Measurements from ENCODE around the gene ADAP1. TPM values are rescaled to one million over a fixed set of nuclear protein-coding genes. Genes with fewer than 3 reads are reported as not detected.

Gene ADAP1
- total RNA-seq, 2 experiments from 2014 or later = 6.8 to 7.2 TPM

DNA sequence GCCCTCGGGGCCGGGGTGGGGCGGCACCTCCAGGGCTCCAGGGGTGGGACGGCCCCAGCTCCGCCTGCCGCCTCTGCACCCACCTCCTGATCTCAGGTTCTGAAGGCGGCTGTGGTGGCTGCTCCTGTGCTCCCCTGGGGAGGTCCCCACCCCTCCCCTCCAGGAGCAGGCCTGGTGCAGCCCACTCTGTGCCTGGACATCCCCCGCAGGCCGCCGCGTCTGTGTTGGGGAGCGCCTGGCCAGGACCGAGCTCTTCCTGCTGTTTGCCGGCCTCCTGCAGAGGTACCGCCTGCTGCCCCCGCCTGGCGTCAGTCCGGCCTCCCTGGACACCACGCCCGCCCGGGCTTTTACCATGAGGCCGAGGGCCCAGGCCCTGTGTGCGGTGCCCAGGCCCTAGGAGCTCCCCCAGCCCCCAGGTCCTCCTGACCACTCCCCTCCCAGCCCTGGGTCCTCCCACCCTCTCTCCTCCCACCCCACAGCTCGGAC is 34.0 kb upstream of the ADAP1 start:
- ATAC-seq (ENCODE audit: poor library complexity) = no peak
- H3K4me3 Mint-ChIP-seq = no peak overlapping the region
- H3K27me3 ChIP-seq (ENCODE audit: control insufficient read depth in 1 of 2, insufficient read depth in 2 of 2, low read length in 2 of 2) = peaks cover 10 to 17% of the 10 kb centered on the region in 2 experiments

DNA sequence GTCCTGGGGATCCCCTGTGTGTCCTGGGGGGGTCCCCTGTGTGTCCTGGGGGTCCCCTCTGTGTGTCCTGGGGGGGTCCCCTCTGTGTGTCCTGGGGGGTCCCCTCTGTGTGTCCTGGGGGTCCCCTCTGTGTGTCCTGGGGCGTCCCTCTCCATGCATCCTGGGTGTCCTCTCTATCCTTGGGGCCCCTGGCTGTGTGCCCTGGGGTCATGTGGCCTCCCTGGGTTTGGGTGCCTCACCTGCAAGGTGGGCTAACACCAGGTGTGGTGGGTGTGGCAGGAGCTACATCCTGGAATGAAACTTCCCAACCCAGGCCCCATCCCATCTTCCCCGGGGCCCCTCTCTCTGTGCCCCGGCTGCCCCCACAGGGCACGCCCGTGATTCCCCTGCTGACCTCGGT is 33.4 kb upstream of the ADAP1 start:
- Mint-ChIP-seq H3K27me3 (peaks cover 5% of the 10 kb centered on the region), H3K36me3 (ENCODE audit: low read depth) (no peaks in the 10 kb centered on the region), H3K9me3 (no peaks in the 10 kb centered on the region), H3K27ac (no peak overlapping the region), H3K4me3 (no peak overlapping the region), H3K4me1 (ENCODE audit: low read depth) (peaks cover under 1% of the 10 kb centered on the region)
- intact Hi-C loops (cut with DNase I, micrococcal nuclease) = no loop called here
- Histone ChIP-seq H3K9me3 (ENCODE audit: control insufficient read depth in 1 of 2, insufficient read depth in 1 of 2, low read length in 2 of 2) (peaks cover 0 to 4% of the 10 kb centered on the region in 2 experiments), H3K4me3 (ENCODE audit: low read length) (no peak overlapping the region), H3K27me3 (ENCODE audit: control insufficient read depth in 1 of 2, insufficient read depth in 2 of 2, low read length in 2 of 2) (peaks cover 10 to 17% of the 10 kb centered on the region in 2 experiments), H3K27ac (ENCODE audit: low read depth in 1 of 2, low read length in 2 of 2) (no peak overlapping the region), H3K4me1 (ENCODE audit: insufficient read depth, low read length) (peaks cover 4% of the 10 kb centered on the region), H3K36me3 (ENCODE audit: insufficient read depth, low read length) (no peaks in the 10 kb centered on the region)
- POLR2A ChIA-PET = no interaction called here
- no peak for TF ChIP-seq CTCF (IDR thresholded peaks at IDR 0.05)
- DNase-seq (no peak), ATAC-seq (ENCODE audit: poor library complexity) (no peak)
- CTCF ChIA-PET = no interaction called here

More for the DNA sequence above, 34.0 kb upstream of the ADAP1 start:
- H3K9me3 ChIP-seq (ENCODE audit: control insufficient read depth in 1 of 2, insufficient read depth in 1 of 2, low read length in 2 of 2) = peaks cover 0 to 4% of the 10 kb centered on the region in 2 experiments
- peaks cover 10% of the 10 kb centered on the region for H3K4me1 ChIP-seq (ENCODE audit: insufficient read depth, low read length)
- intact Hi-C loops (cut with DNase I, micrococcal nuclease) = no loop called here
- no peaks in the 10 kb centered on the region for H3K36me3 ChIP-seq (ENCODE audit: insufficient read depth, low read length)
- Mint-ChIP-seq H3K27me3 (peaks cover 5% of the 10 kb centered on the region), H3K27ac (no peak overlapping the region), H3K36me3 (ENCODE audit: low read depth) (no peaks in the 10 kb centered on the region), H3K4me1 (ENCODE audit: low read depth) (peaks cover 6% of the 10 kb centered on the region), H3K9me3 (no peaks in the 10 kb centered on the region)
- no peak overlapping the region for H3K27ac ChIP-seq (ENCODE audit: low read depth in 1 of 2, low read length in 2 of 2)
- CTCF ChIA-PET = no interaction called here
- no peak for DNase-seq
- no peak for TF ChIP-seq CTCF (IDR thresholded peaks at IDR 0.05)
- POLR2A ChIA-PET = no interaction called here
- no peak overlapping the region for H3K4me3 ChIP-seq (ENCODE audit: low read length)

- intact Hi-C loops (cut with DNase I, micrococcal nuclease) = no loop called here
- H3K9me3 Mint-ChIP-seq = no peaks in the 10 kb centered on the region
- H3K4me1 Mint-ChIP-seq (ENCODE audit: low read depth) = no peaks in the 10 kb centered on the region
- no peak for DNase-seq
- Histone ChIP-seq H3K27ac (ENCODE audit: low read depth in 1 of 2, low read length in 2 of 2) (no peak overlapping the region), H3K9me3 (ENCODE audit: control insufficient read depth in 1 of 2, insufficient read depth in 1 of 2, low read length in 2 of 2) (peaks cover 0 to 4% of the 10 kb centered on the region in 2 experiments), H3K27me3 (ENCODE audit: control insufficient read depth in 1 of 2, insufficient read depth in 2 of 2, low read length in 2 of 2) (peaks cover 10 to 17% of the 10 kb centered on the region in 2 experiments), H3K36me3 (ENCODE audit: insufficient read depth, low read length) (no peaks in the 10 kb centered on the region), H3K4me1 (ENCODE audit: insufficient read depth, low read length) (no peaks in the 10 kb centered on the region), H3K4me3 (ENCODE audit: low read length) (no peak overlapping the region)
- H3K36me3 Mint-ChIP-seq (ENCODE audit: low read depth) = no peaks in the 10 kb centered on the region
- H3K27ac Mint-ChIP-seq = no peak overlapping the region
- no peak for ATAC-seq (ENCODE audit: poor library complexity)
- POLR2A ChIA-PET = no interaction called here
- peaks cover 5% of the 10 kb centered on the region for H3K27me3 Mint-ChIP-seq
- H3K4me3 Mint-ChIP-seq = no peak overlapping the region
- CTCF ChIA-PET = no interaction called here
- TF ChIP-seq CTCF (IDR thresholded peaks at IDR 0.05) = no peak
These were observed 32.6 kb upstream of the ADAP1 start for GRCh38 chr7:986766-987751.
